GM12864 (cell line): ENCODE measurements around the gene NKX1-1.

Source experiments
- DNase-seq: peaks from one replicate; pipeline ENCODE4 v3.0.0-alpha.2; 2011; ENCODE audit warnings: low read depth
- H3K4me3 ChIP-seq: 2 replicates; pipeline ENCODE4 v1.5.1; 2011; ENCODE audit warnings: mild to moderate bottlenecking, low read depth, low read length, control low read depth
- CTCF ChIP-seq: IDR thresholded peaks from 2 replicates; pipeline ENCODE4 v1.5.1; 2011; ENCODE audit warnings: low read depth, mild to moderate bottlenecking, moderate library complexity, low read length, control low read depth, inconsistent platforms; ENCODE audit errors: missing control alignments

Gene NKX1-1

GRCh38 chr4:1362521-1362920 lies 43.7 kb downstream of the NKX1-1 start:
- TF ChIP-seq CTCF = no peak
- DNase-seq = no peak
- H3K4me3 ChIP-seq = no peak overlapping the region

- H3K4me3 ChIP-seq = no peak overlapping the region
- no peak for TF ChIP-seq CTCF
- no peak for DNase-seq
These were observed 44.2 kb downstream of the NKX1-1 start for GRCh38 chr4:1362046-1362445.

- DNase-seq = no peak
- no peak for TF ChIP-seq CTCF
- no peak overlapping the region for H3K4me3 ChIP-seq
These were observed 44.8 kb downstream of the NKX1-1 start for GRCh38 chr4:1361431-1361830.

- TF ChIP-seq CTCF = no peak
- DNase-seq = no peak
- no peak overlapping the region for H3K4me3 ChIP-seq
These were observed 45.6 kb downstream of the NKX1-1 start for GRCh38 chr4:1360423-1361283.

- H3K4me3 ChIP-seq = no peak overlapping the region
- TF ChIP-seq CTCF = no peak
- no peak for DNase-seq
These were observed 46.3 kb downstream of the NKX1-1 start for GRCh38 chr4:1359976-1360375.

- no peak for TF ChIP-seq CTCF
- H3K4me3 ChIP-seq = no peak overlapping the region
- no peak for DNase-seq
These were observed 47.1 kb downstream of the NKX1-1 start for GRCh38 chr4:1359144-1359501.
